ENCODE results near the gene PTDSS2. TPM values are rescaled to one million over a fixed set of nuclear protein-coding genes. Genes with fewer than 3 reads are reported as not detected.
"Not testable (repeated sequence)": the region's sequence is repeated elsewhere in the genome, so short reads cannot be mapped to it uniquely, and the experiment has no call there.

PTDSS2 gene
- total RNA-seq, 4 donors from 2014 or later, result 22.3 to 31.0 (median 25.3) TPM

GRCh38 chr11:516400-516799 is 66.3 kb downstream of the PTDSS2 start:
- H3K9me3 ChIP-seq, result no peaks in the 10 kb centered on the region
- H3K4me1 ChIP-seq, result peaks cover 12% of the 10 kb centered on the region
- no peak overlapping the region for H3K27ac ChIP-seq
- no peak for DNase-seq (ENCODE audit: low spot score in 2 of 2)
- TF ChIP-seq POLR2A (IDR thresholded peaks at IDR 0.05) (no peak), POLR2AphosphoS5 (IDR thresholded peaks at IDR 0.05) (no peak), EP300 (IDR thresholded peaks at IDR 0.05) (no peak), CTCF (IDR thresholded peaks at IDR 0.05) (no peak)
- H3K4me3 ChIP-seq, result no peak overlapping the region
- peaks cover 12% of the 10 kb centered on the region for H3K36me3 ChIP-seq
- no peaks in the 10 kb centered on the region for H3K27me3 ChIP-seq
- 98% methylated on average over 4 of the region's 4 CpGs for WGBS

GRCh38 chr11:516918-517685 is 67.0 kb downstream of the PTDSS2 start:
- Histone ChIP-seq H3K4me1 (peaks cover 12% of the 10 kb centered on the region), H3K36me3 (peaks cover 10% of the 10 kb centered on the region)
- not testable (repeated sequence) for H3K27me3 ChIP-seq, H3K4me3 ChIP-seq, H3K9me3 ChIP-seq, H3K27ac ChIP-seq
- DNase-seq (ENCODE audit: low spot score in 2 of 2), result peak; percentile 71 to 80
- WGBS, result 94% methylated on average over 25 of the region's 43 CpGs

DNA sequence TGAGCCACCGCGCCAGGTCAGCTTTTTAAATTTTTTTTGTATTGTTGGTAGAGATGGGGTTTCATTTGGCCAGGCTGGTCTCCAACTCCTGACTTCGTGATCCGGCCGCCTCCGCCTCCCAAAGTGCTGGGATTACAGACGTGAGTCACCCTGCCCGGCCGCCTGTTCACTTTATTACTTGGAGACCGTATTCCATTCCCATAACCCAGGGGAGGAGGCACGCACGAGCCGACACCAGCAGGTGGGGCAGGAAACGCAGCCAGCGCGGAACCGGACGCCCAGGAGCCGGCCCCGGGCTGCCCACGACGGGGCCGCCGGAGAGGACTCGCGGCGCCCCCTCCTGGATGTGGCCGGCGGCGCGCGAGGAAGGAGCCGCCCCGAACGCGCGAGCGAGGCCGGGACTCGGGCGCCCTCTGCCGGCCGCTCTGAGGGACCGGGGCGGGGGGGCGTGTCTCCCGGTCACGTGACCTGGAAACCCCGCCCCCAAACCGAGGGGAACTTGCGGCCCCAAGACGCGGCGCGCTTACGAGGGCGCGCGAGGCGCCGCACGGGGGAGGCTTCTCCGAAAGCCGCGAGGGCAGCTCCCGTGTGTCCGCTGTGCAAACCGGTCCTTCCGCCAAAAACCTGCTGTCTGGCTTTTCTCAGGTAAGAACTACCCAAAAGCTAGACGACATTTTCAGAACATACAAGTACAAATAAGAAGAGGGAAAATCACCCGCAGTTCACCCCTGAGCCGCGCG is 68.6 kb downstream of the PTDSS2 start:
- H3K27ac ChIP-seq, result peak overlapping the region; percentile 72
- no peaks in the 10 kb centered on the region for H3K27me3 ChIP-seq
- no peaks in the 10 kb centered on the region for H3K9me3 ChIP-seq
- WGBS, result 21% methylated on average over 17 of the region's 74 CpGs
- peaks cover 3% of the 10 kb centered on the region for H3K36me3 ChIP-seq
- DNase-seq (ENCODE audit: low spot score in 2 of 2), result peak; percentile 96
- H3K4me3 ChIP-seq, result peak overlapping the region; percentile 22
- peaks cover 12% of the 10 kb centered on the region for H3K4me1 ChIP-seq
- TF ChIP-seq CTCF (IDR thresholded peaks at IDR 0.05) (peak; percentile 100), POLR2AphosphoS5 (IDR thresholded peaks at IDR 0.05) (no peak)

- WGBS, result 95% methylated on average over 35 of the region's 39 CpGs
- no peaks in the 10 kb centered on the region for H3K36me3 ChIP-seq
- H3K4me1 ChIP-seq, result peaks cover 7% of the 10 kb centered on the region
- H3K27ac ChIP-seq, result no peak overlapping the region
- TF ChIP-seq CTCF (IDR thresholded peaks at IDR 0.05) (no peak), POLR2A (IDR thresholded peaks at IDR 0.05) (no peak), EP300 (IDR thresholded peaks at IDR 0.05) (no peak), POLR2AphosphoS5 (IDR thresholded peaks at IDR 0.05) (no peak)
- no peaks in the 10 kb centered on the region for H3K27me3 ChIP-seq
- no peaks in the 10 kb centered on the region for H3K9me3 ChIP-seq
- H3K4me3 ChIP-seq, result no peak overlapping the region
- DNase-seq (ENCODE audit: low spot score in 2 of 2), result peak in 1 of 2 donors; percentile 71
Measured at GRCh38 chr11:520428-521176, 70.5 kb downstream of the PTDSS2 start.

DNA sequence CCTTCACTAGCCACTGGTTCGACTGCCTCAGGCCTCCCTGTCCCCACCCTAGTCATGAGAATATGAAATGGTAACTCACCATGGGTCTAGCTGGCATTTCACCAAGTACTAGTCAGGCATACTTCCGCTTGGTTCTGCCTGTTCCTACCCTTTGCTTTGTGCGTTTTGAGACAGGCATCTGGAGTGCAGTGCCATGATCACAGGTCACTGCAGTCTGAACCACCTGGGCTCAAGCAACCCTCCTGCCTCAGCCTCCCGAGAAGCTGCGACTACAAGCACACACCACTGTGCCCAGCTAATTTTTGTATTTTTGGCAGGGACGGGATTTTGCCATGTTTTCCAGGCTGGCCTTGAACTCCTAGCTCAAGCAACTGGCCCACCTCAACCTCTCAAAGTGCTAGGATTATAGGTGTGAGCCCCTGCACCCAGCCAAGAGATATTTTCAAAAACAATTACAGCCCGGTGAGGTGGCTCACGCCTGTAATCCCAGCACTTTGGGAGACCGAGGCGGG is 71.2 kb downstream of the PTDSS2 start:
- peaks cover 7% of the 10 kb centered on the region for H3K4me1 ChIP-seq
- H3K36me3 ChIP-seq, result no peaks in the 10 kb centered on the region
- H3K9me3 ChIP-seq, result no peaks in the 10 kb centered on the region
- no peak for DNase-seq (ENCODE audit: low spot score in 2 of 2)
- WGBS, result 92% methylated on average over 10 of the region's 10 CpGs
- no peak for TF ChIP-seq EP300 (IDR thresholded peaks at IDR 0.05)
- no peak for TF ChIP-seq CTCF (IDR thresholded peaks at IDR 0.05)
- no peak for TF ChIP-seq POLR2AphosphoS5 (IDR thresholded peaks at IDR 0.05)
- TF ChIP-seq POLR2A (IDR thresholded peaks at IDR 0.05), result no peak
- no peak overlapping the region for H3K27ac ChIP-seq
- no peak overlapping the region for H3K4me3 ChIP-seq
- H3K27me3 ChIP-seq, result no peaks in the 10 kb centered on the region

Measured in suprapubic skin (tissue), 4 donors.